Measurements from ENCODE around the gene FABP7.

FABP7 gene

DNA sequence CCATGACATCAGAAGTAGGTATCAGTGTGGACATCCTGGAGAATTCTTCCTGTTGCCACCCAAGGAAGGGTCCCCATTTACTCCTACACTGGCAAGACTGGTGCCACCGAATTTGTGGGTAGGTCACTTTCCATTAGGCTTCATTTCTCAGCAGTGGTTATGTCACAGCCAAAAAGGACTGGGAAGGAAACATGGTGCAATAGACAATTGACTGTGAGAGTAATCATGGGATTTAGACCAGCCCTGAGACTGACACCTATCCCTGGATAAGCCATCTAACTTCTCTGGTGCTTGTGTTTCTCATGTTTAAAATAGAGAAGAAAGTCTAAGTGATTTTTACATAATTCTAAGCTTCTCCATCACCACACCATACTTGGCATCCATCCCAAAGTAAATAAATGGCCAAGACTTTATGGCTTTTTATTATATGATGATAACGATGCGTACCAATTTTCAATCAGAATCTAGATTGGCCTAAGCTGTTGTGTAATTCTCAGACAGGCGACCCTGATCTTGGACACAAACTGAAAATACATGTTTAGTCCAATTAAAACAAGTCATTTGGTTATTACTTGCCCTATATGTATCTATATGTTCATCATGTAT lies 19.7 kb downstream of the FABP7 start:
- DNase-seq = no peak

DNA sequence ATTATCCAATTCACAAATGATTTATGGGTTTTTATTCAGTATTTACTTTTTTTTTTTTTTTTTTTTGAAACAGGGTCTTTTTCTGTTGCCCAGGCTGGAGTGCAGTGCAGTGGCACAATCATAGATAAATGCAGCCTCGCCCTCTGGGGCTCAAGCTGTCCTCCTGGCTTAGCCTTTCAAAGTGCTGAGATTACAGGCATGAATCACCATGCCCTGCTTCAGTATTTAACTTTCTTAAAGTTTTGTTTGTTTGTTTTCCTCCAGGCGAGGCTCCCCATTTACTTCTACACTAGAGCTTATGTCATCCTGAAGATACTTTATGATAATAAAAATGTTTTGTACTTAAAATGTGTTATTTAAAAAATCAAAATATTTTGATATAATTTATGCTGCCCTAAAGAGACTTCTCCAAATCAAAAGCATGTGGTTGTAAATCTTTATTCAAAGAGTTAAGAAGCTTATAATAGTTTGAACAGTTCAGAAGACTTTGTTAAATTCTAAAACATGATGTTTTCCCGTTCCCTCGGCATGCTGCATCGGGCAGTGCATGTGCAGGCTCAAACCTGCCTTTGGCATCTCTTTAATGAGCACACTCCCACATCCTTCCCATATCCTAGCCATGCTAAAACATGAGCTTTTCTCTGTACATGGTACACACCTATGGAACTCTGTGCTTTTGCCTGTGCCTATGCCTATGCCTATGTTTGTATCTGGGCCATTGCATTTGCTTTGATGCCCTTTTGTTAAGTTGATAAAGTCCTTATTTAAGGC lies 20.6 kb downstream of the FABP7 start:
- no peak for DNase-seq

DNA sequence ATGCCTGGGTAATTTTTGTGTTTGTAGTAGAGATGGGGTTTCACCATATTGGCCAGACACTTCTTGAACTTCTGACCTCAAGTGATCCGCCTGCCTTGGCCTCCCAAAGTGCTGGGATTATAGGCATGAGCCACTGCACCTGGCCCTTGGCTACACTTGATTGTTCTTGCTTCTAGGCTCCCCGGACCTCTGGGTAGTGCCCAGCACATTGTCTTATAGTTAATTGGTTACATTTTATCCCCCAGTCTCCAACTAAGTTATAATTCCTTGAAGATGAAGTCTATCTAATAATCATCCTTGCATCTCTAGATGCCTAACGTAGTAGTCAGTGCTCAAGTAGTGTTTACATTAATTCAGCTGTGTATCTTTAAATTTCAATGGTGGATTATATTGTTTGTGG lies 21.4 kb downstream of the FABP7 start:
- no peak for DNase-seq

DNA sequence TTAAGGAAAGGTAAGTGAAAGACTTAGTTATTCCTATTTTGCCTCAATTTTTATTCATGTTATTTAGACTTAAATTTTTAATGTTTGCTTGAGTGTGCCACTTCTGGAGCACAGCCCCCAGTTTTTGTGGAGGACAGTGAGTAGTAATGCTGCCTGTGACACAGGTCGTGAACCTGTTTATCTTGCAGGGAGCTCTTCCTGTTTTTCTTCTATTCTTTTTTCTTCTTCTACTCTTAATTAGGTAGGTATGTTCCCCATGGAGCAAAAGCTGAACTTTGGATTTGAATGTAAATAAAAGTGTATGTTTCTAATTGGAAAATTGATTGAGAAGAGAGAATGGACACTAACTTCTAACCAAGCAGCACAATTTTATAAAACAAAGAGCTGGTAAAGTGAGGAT lies 21.9 kb downstream of the FABP7 start:
- DNase-seq = no peak

DNA sequence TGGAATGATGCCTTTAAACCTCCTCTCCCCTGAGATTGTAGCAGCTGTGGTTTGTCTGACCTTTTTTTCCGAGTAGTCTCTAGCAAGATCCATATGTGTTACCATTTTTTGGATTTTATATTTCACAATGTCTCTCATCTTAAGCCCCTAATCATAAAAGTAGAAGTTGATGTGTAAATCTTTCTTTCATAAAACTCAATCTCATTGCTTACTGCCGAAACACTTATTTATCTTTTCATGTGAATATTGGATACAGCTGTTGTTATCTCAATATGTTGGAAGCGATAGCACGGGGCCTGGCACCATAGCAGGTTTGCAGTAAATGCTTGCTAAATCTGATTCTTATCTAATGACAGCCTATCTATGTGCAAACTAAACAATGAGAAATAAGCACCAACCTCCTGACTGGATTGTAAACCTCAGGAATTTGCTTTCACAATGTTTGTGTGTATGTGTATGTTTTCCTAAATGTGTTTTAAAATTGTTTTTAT lies 23.7 kb downstream of the FABP7 start:
- DNase-seq = no peak

DNA sequence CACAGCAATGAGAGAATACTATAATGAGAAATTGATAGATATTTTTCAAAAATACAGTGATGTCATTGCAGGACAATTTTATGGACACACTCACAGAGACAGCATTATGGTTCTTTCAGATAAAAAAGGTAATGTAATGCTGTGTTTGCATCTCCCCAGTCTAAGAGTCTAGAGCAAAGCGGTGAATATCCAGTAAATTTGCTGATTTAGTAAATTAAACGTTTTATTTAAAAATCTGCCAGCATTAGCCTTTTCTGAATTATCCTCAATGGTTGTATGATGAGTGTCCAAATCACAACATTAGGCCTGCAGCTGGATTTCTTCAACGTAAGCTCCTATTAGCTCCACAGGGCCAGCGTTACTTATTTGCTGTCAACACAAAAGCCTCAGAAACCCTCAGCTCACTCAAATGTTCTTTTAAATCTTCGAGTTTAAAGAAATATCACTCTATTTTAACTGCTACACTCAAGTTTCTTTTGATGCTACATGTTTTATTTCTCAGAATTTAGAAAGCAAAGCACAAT lies 25.5 kb downstream of the FABP7 start:
- no peak for DNase-seq

DNA sequence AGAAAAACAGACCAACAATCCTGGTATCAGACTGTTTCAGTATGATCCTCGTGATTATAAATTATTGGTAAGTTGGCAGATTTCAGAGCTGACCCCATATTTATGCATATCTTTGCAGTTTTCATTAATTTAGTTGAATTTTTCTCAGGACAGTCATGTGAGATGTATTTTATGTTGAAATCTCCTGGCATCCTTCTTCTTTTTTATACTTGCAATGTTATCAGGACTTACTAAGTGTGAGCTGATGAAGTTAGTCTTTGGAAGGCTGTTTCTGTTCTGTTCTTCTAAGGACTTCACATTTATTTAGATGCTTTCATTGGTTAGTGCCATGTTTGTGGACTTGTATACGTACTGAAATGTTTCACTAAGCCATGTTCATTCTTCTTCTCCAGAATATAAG lies 26.8 kb downstream of the FABP7 start:
- DNase-seq = no peak

DNA sequence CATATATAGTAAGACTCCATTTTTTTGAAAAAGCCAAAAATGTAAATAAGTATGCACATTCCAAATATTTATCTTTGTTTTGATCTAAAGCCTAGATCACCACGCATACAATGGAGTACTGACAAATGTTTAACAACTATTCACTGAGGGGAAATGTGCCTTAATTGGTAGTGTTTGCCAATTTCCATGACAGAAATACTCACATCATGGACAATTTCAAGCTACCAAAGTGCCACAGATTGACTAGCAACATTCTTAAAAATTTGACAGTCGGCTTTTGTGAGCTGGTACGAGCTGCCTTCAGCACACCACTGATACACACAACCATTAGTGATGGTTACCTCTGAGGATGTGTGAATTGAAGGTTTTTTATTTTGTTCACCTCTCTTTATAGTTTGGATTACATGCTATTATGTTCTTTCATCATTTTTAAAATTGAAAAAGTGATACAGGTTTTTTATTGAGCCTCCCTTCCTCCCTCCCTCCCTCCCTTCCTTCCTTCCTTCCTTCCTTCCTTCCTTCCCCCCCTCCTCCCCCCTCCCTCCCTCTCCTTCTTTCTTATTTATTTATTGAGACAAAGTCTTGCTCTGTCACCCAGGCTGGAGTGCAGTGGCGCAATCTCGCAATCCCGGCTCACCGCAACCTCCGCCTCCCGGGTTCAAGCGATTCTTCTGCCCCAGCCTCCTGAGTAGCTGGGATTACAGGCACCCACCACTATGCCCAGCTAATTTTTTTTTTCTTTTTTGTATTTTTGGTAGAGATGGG lies 28.8 kb downstream of the FABP7 start:
- no peak for DNase-seq

DNA sequence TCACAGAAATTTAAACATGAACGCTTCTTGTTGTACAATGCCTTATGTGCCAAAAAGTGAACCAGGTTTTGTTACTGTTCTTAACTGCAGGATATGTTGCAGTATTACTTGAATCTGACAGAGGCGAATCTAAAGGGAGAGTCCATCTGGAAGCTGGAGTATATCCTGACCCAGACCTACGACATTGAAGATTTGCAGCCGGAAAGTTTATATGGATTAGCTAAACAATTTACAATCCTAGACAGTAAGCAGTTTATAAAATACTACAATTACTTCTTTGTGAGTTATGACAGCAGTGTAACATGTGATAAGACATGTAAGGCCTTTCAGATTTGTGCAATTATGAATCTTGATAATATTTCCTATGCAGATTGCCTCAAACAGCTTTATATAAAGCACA lies 29.5 kb downstream of the FABP7 start:
- no peak for DNase-seq

DNA sequence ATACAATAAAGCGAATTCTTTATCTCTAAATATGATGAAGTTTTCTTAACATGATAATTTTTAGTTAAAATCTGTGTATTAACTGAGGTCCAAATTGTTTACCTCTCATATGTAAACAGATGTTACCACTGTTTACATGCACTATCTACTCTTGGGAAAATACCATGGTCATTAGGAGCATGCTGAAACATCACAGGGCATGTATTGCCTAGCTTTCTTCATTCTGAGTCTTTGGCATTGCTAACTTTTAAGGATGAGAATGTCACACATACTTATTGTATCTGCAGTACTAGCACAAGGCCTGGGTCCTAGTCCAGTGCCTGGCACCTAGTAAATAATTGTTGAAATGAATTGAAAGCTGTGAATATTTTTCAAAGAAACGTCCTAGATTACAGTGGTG lies 30.2 kb downstream of the FABP7 start:
- DNase-seq = no peak

DNA sequence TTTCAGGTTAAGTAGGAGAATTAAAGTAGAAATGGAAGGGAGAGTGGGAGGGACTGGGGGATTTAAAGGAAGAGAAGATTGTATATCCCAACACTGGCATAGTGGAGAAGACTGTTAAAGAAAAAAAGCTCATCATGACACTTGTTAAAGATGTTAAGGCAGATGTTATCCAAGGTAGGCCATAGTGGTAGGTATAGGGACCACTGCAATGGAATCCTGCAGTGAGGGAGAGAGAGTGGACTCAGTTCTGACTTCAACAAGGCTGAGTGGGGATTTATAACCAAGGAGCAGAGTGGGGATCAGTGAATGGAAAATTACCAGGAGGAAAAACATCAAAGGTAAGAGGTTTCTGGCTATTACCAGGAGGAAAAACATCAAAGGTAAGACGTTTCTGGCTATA lies 30.7 kb downstream of the FABP7 start:
- no peak for DNase-seq

DNA sequence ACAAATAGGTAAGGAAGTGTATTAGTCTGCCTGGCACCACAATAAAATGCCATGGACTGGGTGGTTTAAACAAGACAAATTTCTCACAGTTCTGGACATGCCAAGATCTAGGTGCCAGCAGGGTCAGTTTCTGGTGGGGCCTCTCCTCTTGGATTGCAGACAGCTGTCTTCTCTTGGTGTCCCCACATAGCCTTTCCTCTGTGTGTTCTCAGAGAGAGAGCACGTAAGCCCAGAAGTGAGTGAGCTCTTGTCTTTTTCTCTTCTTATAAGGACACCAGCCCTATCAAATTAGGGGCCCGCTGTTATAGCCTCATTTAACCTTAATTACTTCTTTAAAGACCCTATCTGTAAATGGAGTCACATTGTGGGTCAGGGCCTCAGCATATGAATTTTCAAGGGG lies 37.8 kb downstream of the FABP7 start:
- DNase-seq = no peak

DNA sequence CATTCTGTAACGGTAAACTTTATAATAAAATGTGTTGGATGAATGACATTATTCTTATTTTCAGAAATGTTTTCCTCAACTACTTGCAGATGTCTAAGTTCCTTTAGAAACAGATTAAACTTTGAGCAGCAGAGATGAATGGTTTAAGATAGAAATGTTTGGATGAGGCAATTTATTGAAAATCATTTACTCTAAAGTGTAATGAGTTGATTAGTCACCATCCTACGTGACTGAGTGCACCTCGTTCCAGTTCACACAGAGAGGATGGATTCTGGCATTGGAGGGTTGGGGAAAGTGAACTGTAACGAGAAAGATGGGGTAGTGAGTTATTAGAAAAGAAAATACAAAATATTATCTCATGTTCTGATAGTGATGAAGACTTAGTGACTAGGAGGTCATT lies 38.2 kb downstream of the FABP7 start:
- no peak for DNase-seq

DNA sequence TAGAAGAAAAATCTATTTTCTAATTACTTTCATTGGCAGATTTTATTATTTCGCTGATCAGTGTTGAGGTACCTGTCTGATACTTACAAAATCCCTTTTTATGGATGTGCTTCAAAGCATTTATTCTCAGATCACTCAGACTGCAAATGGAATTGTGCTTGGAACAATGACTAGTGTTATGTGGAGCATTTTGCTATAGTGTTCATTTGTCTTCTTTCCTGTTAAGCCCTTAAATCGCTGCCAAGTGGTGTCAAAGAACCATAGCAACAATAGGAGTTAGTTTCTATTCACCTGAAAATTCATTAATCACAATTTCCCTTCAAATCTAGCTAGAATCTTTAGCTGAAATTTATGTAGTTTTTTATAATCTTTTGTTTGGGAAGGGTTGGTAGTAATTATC lies 39.4 kb downstream of the FABP7 start:
- no peak for DNase-seq

DNA sequence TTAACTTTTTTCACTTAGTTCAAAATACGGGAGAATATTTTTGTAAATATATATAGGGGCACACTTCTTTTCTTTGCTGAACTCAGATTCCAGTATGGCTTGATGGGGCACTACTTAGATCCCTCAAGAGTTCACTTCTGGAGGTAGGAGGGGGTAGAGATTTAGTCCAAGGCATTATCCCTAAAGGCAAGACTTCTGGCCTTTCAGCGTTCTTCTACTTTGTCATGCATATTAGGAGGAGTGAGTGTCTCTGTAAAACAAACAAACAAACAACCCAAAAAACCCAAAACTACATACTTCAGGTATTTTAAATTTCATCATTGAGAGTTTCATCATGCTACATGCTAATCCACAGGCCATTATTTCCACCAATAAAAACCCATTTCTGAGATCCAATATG lies 41.6 kb downstream of the FABP7 start:
- no peak for DNase-seq

DNA sequence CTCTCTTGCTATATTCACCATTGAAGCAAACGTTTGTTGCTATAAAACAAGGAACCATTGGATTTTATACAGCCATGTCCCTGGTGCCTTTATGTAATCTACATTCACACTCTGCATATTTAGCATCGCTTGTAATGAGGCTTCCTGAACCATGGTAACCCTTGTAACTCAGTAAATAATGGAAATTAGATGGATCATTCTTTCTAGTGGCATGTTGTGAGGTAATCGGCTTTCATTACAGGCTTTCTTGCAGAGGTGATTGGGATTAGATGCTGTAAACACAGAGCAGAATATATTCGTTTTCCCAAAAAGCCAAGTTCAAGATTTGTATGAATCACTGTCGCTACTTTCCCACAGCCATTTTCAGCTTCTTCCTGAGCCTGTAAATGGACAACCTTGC lies 45.6 kb downstream of the FABP7 start:
- no peak for DNase-seq

DNA sequence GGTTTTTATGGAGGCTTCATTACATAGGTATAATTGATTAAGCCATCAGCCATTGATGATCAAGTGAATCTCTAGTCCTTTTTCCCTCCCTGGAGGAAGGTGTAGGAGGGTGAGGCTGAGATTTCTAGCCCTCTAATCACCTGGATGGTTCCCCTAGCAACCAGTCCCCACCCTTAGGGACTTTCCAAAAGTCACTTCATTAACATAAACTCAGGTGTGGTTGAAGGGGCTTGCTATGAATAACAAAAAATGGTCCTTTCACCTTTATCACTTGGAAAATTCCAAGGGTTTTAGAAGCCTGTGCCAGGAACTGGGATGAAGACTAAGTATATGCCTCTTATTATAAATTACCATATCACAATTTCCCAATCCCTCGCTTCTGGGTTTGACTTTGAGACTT lies 49.9 kb downstream of the FABP7 start:
- DNase-seq = no peak

DNA sequence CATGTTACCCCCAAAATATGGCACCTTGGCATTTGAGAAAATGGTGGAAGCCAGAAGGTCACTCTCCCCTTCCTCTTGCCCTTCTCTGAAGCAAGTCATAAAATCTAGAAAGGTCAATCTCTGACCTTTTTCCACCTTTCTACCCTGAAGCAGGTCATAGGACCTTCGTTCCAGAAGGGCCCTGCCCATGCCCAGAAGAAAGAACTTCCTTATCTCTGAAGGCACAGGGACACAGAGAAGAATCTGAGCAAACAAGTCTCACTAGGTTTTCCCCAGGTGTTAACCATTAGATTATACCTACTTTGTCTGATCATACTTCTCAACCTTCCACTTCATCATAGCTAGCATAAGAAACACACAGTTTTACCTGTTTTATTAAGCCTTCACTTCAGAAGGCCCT lies 52.0 kb downstream of the FABP7 start:
- DNase-seq = no peak

DNA sequence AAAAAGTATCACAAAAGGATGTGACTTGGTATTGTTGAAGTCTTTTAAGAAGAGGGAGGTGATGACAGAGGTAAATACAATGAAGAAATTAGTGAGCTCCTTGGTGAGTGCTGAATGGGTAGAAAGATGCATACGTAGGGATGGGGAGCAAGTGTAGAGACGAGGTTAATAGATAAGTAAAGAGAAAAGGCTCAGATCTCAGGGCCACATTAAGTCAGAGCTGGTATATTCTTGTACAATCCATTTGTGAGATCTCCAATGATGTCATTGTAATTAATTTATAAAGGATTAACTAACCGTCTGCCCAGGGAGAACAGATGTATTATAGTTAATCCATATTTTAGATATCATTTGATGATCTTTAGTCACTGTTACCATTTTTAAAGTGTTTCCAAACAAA lies 52.9 kb downstream of the FABP7 start:
- DNase-seq = no peak

DNA sequence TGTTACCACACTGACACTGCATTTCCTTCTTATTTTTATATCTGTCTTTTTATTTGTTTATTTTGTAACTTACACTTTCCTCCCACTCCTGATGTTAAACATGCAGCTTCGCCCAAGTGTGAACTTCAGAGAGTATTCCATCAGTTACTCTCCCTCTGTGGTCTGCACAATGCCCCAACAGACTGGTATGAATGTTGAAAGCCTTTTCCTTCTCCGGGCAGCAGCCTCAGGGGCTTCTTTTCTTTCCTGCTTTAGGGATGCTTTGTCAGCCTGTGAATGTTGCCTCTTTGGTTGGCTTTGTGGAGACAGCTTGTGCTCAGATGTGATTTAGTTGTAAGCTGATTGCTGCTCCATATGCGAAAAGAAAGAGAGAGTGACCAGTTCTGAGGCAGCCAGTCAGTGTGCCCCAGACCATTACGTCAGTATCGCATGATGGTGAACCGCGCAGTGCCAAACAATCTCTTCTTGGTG lies 53.5 kb downstream of the FABP7 start:
- DNase-seq = no peak
